T-helper 22 cell (primary cell): ENCODE data around the gene ATG10.
"Not testable (repeated sequence)": the region's sequence is repeated elsewhere in the genome, so short reads cannot be mapped to it uniquely, and the experiment has no call there.

Experiments used
- DNase-seq: peaks from one replicate; pipeline ENCODE4 v3.0.0-alpha.2; 2020; ENCODE audit warnings: low read depth

ATG10 gene

GRCh38 chr5:81971712-81972491 lies at the start of gene ATG10:
ATG10 (plus strand) TSS chr5:81972023; CDS start chr5:81987571, 15,548 bp downstream.
- peak; percentile 78 for DNase-seq

- no peak for DNase-seq
Measured at GRCh38 chr5:81922854-81923279, 49.0 kb upstream of the ATG10 start.

- no peak for DNase-seq
Measured at GRCh38 chr5:81924442-81924841, 47.4 kb upstream of the ATG10 start.

- DNase-seq = no peak
Measured at GRCh38 chr5:81925009-81925408, 46.8 kb upstream of the ATG10 start.

- no peak for DNase-seq
Measured at GRCh38 chr5:81925981-81926380, 45.8 kb upstream of the ATG10 start.

- no peak for DNase-seq
Measured at GRCh38 chr5:81936066-81936465, 35.8 kb upstream of the ATG10 start.

GRCh38 chr5:81936750-81937149 lies 35.1 kb upstream of the ATG10 start:
- no peak for DNase-seq

- DNase-seq = no peak
Measured at GRCh38 chr5:81942746-81943145, 29.1 kb upstream of the ATG10 start.

- DNase-seq = no peak
Measured at GRCh38 chr5:81948349-81948748, 23.5 kb upstream of the ATG10 start.

- no peak for DNase-seq
Measured at GRCh38 chr5:81949462-81949861, 22.4 kb upstream of the ATG10 start.

GRCh38 chr5:81950996-81951395 lies 20.8 kb upstream of the ATG10 start:
- DNase-seq = no peak

GRCh38 chr5:81954796-81955195 lies 17.0 kb upstream of the ATG10 start:
- not testable (repeated sequence) for DNase-seq

- not testable (repeated sequence) for DNase-seq
Measured at GRCh38 chr5:81958129-81958528, 13.7 kb upstream of the ATG10 start.

GRCh38 chr5:81961651-81962440 lies 10.0 kb upstream of the ATG10 start:
- no peak for DNase-seq

GRCh38 chr5:81963544-81963943 lies 8.3 kb upstream of the ATG10 start:
- no peak for DNase-seq

GRCh38 chr5:81965524-81965923 lies 6.3 kb upstream of the ATG10 start:
- DNase-seq = no peak

- DNase-seq = no peak
Measured at GRCh38 chr5:81969226-81969625, 2.6 kb upstream of the ATG10 start.

GRCh38 chr5:81969912-81970311 lies 1.9 kb upstream of the ATG10 start:
- DNase-seq = no peak

- no peak for DNase-seq
Measured at GRCh38 chr5:81971111-81971711, 612 bp upstream of the ATG10 start.

- no peak for DNase-seq
Measured at GRCh38 chr5:81972492-81972783, 615 bp downstream of the ATG10 start.

GRCh38 chr5:81980160-81980559 lies 8.3 kb downstream of the ATG10 start:
- DNase-seq = no peak

- DNase-seq = no peak
Measured at GRCh38 chr5:81980598-81981260, 8.9 kb downstream of the ATG10 start.
